ENCODE measurements around the gene CNTNAP5.

The CNTNAP5 gene

GRCh38 chr2:124874676-124875075 lies 849.6 kb downstream of the CNTNAP5 start:
- H4K8ac ChIP-seq (ENCODE audit: low read length) = no peak overlapping the region
- no peak overlapping the region for H2BK12ac ChIP-seq (ENCODE audit: low read length in 2 of 2)
- no peak overlapping the region for H4K91ac ChIP-seq (ENCODE audit: low read length)
- no peaks in the 10 kb centered on the region for H3K79me1 ChIP-seq (replicated peaks; ENCODE audit: low read length, poor library complexity, severe bottlenecking)
- no peak overlapping the region for H3K4me3 ChIP-seq (ENCODE audit: insufficient read depth in 1 of 2, low read depth in 1 of 2, low read length in 2 of 2)
- no peak overlapping the region for H2BK15ac ChIP-seq (ENCODE audit: low read depth, poor library complexity, severe bottlenecking)
- no peak overlapping the region for H3K4ac ChIP-seq (ENCODE audit: low read depth in 1 of 2, low read length in 2 of 2)
- no peaks in the 10 kb centered on the region for H3K4me1 ChIP-seq (ENCODE audit: control insufficient read depth, insufficient read depth, low read depth, low read length)
- H3K18ac ChIP-seq (ENCODE audit: low read depth in 1 of 2, low read length in 2 of 2) = no peak overlapping the region
- no peaks in the 10 kb centered on the region for H3K36me3 ChIP-seq (ENCODE audit: control insufficient read depth in 1 of 2, insufficient read depth in 2 of 2, low read depth in 1 of 2, low read length in 2 of 2)
- no peak overlapping the region for H2BK5ac ChIP-seq (ENCODE audit: low read depth, low read length, poor library complexity, severe bottlenecking)
- H3K4me2 ChIP-seq (ENCODE audit: low read length, poor library complexity, severe bottlenecking) = no peak overlapping the region
- no peak overlapping the region for H3K27ac ChIP-seq (ENCODE audit: low read length, poor library complexity, severe bottlenecking)
- H3K27me3 ChIP-seq (ENCODE audit: control insufficient read depth in 1 of 2, insufficient read depth in 1 of 2, low read length in 2 of 2) = no peaks in the 10 kb centered on the region
- H3K23ac ChIP-seq (ENCODE audit: low read length in 2 of 2) = no peak overlapping the region
- H3K14ac ChIP-seq (ENCODE audit: low read length in 2 of 2) = no peak overlapping the region
- WGBS = 30% methylated on average over 1 of the region's 1 CpG
- H3K9me3 ChIP-seq (ENCODE audit: control insufficient read depth, low read length) = no peaks in the 10 kb centered on the region
- no peak for DNase-seq
- no peak overlapping the region for H2BK120ac ChIP-seq (ENCODE audit: low read depth, low read length)
- no peak overlapping the region for H3K9ac ChIP-seq (ENCODE audit: low read length)
- H2AK5ac ChIP-seq (ENCODE audit: low read length, severe bottlenecking) = no peak overlapping the region
- H2AFZ ChIP-seq (ENCODE audit: low read depth, low read length) = no peak overlapping the region

- 92% methylated on average over 2 of the region's 3 CpGs for WGBS
- Histone ChIP-seq H4K91ac (ENCODE audit: low read length) (no peak overlapping the region), H2BK15ac (ENCODE audit: low read depth, poor library complexity, severe bottlenecking) (no peak overlapping the region), H3K27ac (ENCODE audit: low read length, poor library complexity, severe bottlenecking) (no peak overlapping the region), H4K8ac (ENCODE audit: low read length) (no peak overlapping the region), H2AK5ac (ENCODE audit: low read length, severe bottlenecking) (no peak overlapping the region), H2BK5ac (ENCODE audit: low read depth, low read length, poor library complexity, severe bottlenecking) (no peak overlapping the region), H3K23ac (ENCODE audit: low read length in 2 of 2) (no peak overlapping the region), H3K18ac (ENCODE audit: low read depth in 1 of 2, low read length in 2 of 2) (no peak overlapping the region), H3K79me1 (replicated peaks; ENCODE audit: low read length, poor library complexity, severe bottlenecking) (no peaks in the 10 kb centered on the region), H3K4me2 (ENCODE audit: low read length, poor library complexity, severe bottlenecking) (no peak overlapping the region), H3K9me3 (ENCODE audit: control insufficient read depth, low read length) (no peaks in the 10 kb centered on the region), H3K36me3 (ENCODE audit: control insufficient read depth in 1 of 2, insufficient read depth in 2 of 2, low read depth in 1 of 2, low read length in 2 of 2) (no peaks in the 10 kb centered on the region), H2AFZ (ENCODE audit: low read depth, low read length) (no peak overlapping the region), H3K14ac (ENCODE audit: low read length in 2 of 2) (no peak overlapping the region), H3K27me3 (ENCODE audit: control insufficient read depth in 1 of 2, insufficient read depth in 1 of 2, low read length in 2 of 2) (no peaks in the 10 kb centered on the region), H2BK12ac (ENCODE audit: low read length in 2 of 2) (no peak overlapping the region), H2BK120ac (ENCODE audit: low read depth, low read length) (no peak overlapping the region), H3K9ac (ENCODE audit: low read length) (no peak overlapping the region), H3K4me3 (ENCODE audit: insufficient read depth in 1 of 2, low read depth in 1 of 2, low read length in 2 of 2) (no peak overlapping the region), H3K4ac (ENCODE audit: low read depth in 1 of 2, low read length in 2 of 2) (no peak overlapping the region), H3K4me1 (ENCODE audit: control insufficient read depth, insufficient read depth, low read depth, low read length) (no peaks in the 10 kb centered on the region)
- no peak for DNase-seq
Observed at GRCh38 chr2:124875627-124876244, 850.6 kb downstream of the CNTNAP5 start.

- H3K23ac ChIP-seq (ENCODE audit: low read length in 2 of 2) = no peak overlapping the region
- no peak overlapping the region for H2AFZ ChIP-seq (ENCODE audit: low read depth, low read length)
- no peak overlapping the region for H3K14ac ChIP-seq (ENCODE audit: low read length in 2 of 2)
- H3K79me1 ChIP-seq (replicated peaks; ENCODE audit: low read length, poor library complexity, severe bottlenecking) = no peaks in the 10 kb centered on the region
- no peak overlapping the region for H2BK15ac ChIP-seq (ENCODE audit: low read depth, poor library complexity, severe bottlenecking)
- no peak overlapping the region for H3K4ac ChIP-seq (ENCODE audit: low read depth in 1 of 2, low read length in 2 of 2)
- no peak overlapping the region for H4K8ac ChIP-seq (ENCODE audit: low read length)
- peak; percentile 62 for DNase-seq
- H2BK5ac ChIP-seq (ENCODE audit: low read depth, low read length, poor library complexity, severe bottlenecking) = no peak overlapping the region
- H3K9me3 ChIP-seq (ENCODE audit: control insufficient read depth, low read length) = no peaks in the 10 kb centered on the region
- no peak overlapping the region for H2BK12ac ChIP-seq (ENCODE audit: low read length in 2 of 2)
- no peak overlapping the region for H3K9ac ChIP-seq (ENCODE audit: low read length)
- no peak overlapping the region for H3K4me3 ChIP-seq (ENCODE audit: insufficient read depth in 1 of 2, low read depth in 1 of 2, low read length in 2 of 2)
- no peaks in the 10 kb centered on the region for H3K36me3 ChIP-seq (ENCODE audit: control insufficient read depth in 1 of 2, insufficient read depth in 2 of 2, low read depth in 1 of 2, low read length in 2 of 2)
- H3K4me2 ChIP-seq (ENCODE audit: low read length, poor library complexity, severe bottlenecking) = no peak overlapping the region
- H2BK120ac ChIP-seq (ENCODE audit: low read depth, low read length) = no peak overlapping the region
- H3K18ac ChIP-seq (ENCODE audit: low read depth in 1 of 2, low read length in 2 of 2) = no peak overlapping the region
- no peaks in the 10 kb centered on the region for H3K4me1 ChIP-seq (ENCODE audit: control insufficient read depth, insufficient read depth, low read depth, low read length)
- H3K27me3 ChIP-seq (ENCODE audit: control insufficient read depth in 1 of 2, insufficient read depth in 1 of 2, low read length in 2 of 2) = no peaks in the 10 kb centered on the region
- WGBS = 25% methylated on average over 2 of the region's 4 CpGs
- no peak overlapping the region for H4K91ac ChIP-seq (ENCODE audit: low read length)
- no peak overlapping the region for H2AK5ac ChIP-seq (ENCODE audit: low read length, severe bottlenecking)
- H3K27ac ChIP-seq (ENCODE audit: low read length, poor library complexity, severe bottlenecking) = peak overlapping the region; percentile 34
Observed at GRCh38 chr2:124877141-124877577, 852.1 kb downstream of the CNTNAP5 start.

- no peak for DNase-seq
- WGBS = 93% methylated on average over 4 of the region's 4 CpGs
Observed at GRCh38 chr2:124879640-124880039, 854.6 kb downstream of the CNTNAP5 start.

More at GRCh38 chr2:124879640-124880039, 854.6 kb downstream of the CNTNAP5 start:
- Histone ChIP-seq H2AK5ac (ENCODE audit: low read length, severe bottlenecking) (no peak overlapping the region), H2BK120ac (ENCODE audit: low read depth, low read length) (no peak overlapping the region), H3K4me2 (ENCODE audit: low read length, poor library complexity, severe bottlenecking) (no peak overlapping the region), H3K79me1 (replicated peaks; ENCODE audit: low read length, poor library complexity, severe bottlenecking) (no peaks in the 10 kb centered on the region), H3K4ac (ENCODE audit: low read depth in 1 of 2, low read length in 2 of 2) (no peak overlapping the region), H4K91ac (ENCODE audit: low read length) (no peak overlapping the region), H3K4me1 (ENCODE audit: control insufficient read depth, insufficient read depth, low read depth, low read length) (no peaks in the 10 kb centered on the region), H4K8ac (ENCODE audit: low read length) (no peak overlapping the region), H3K9ac (ENCODE audit: low read length) (no peak overlapping the region), H3K36me3 (ENCODE audit: control insufficient read depth in 1 of 2, insufficient read depth in 2 of 2, low read depth in 1 of 2, low read length in 2 of 2) (no peaks in the 10 kb centered on the region), H3K14ac (ENCODE audit: low read length in 2 of 2) (no peak overlapping the region), H3K27me3 (ENCODE audit: control insufficient read depth in 1 of 2, insufficient read depth in 1 of 2, low read length in 2 of 2) (no peaks in the 10 kb centered on the region), H3K9me3 (ENCODE audit: control insufficient read depth, low read length) (no peaks in the 10 kb centered on the region), H2BK15ac (ENCODE audit: low read depth, poor library complexity, severe bottlenecking) (no peak overlapping the region), H3K18ac (ENCODE audit: low read depth in 1 of 2, low read length in 2 of 2) (no peak overlapping the region), H3K27ac (ENCODE audit: low read length, poor library complexity, severe bottlenecking) (no peak overlapping the region), H3K4me3 (ENCODE audit: insufficient read depth in 1 of 2, low read depth in 1 of 2, low read length in 2 of 2) (no peak overlapping the region), H3K23ac (ENCODE audit: low read length in 2 of 2) (no peak overlapping the region), H2BK5ac (ENCODE audit: low read depth, low read length, poor library complexity, severe bottlenecking) (no peak overlapping the region), H2BK12ac (ENCODE audit: low read length in 2 of 2) (no peak overlapping the region), H2AFZ (ENCODE audit: low read depth, low read length) (no peak overlapping the region)
